Endothelial cell (in vitro differentiated cells): ENCODE data around the gene LSM3. TPM values are rescaled to one million over a fixed set of nuclear protein-coding genes. Genes with fewer than 3 reads are reported as not detected.

ENCODE experiments used
- DNase-seq: peaks from one replicate; pipeline ENCODE4 v3.0.0; 2021; ENCODE audit warnings: low spot score
- H3K27ac Mint-ChIP-seq: one replicate; pipeline ENCODE4 v1.8.0; 2021; ENCODE audit warnings: mixed read lengths, inconsistent platforms; ENCODE audit not compliant: unreplicated experiment
- H3K27me3 Mint-ChIP-seq: one replicate; pipeline ENCODE4 v1.8.0; 2021; ENCODE audit warnings: mild to moderate bottlenecking, moderate library complexity, mixed read lengths, inconsistent platforms; ENCODE audit not compliant: unreplicated experiment
- H3K36me3 Mint-ChIP-seq: one replicate; pipeline ENCODE4 v1.8.0; 2021; ENCODE audit warnings: mild to moderate bottlenecking, low read depth, mixed read lengths, inconsistent platforms; ENCODE audit not compliant: unreplicated experiment
- H3K4me1 Mint-ChIP-seq: one replicate; pipeline ENCODE4 v1.8.0; 2021; ENCODE audit warnings: mild to moderate bottlenecking, mixed read lengths, inconsistent platforms; ENCODE audit not compliant: unreplicated experiment
- H3K4me3 Mint-ChIP-seq: one replicate; pipeline ENCODE4 v1.8.0; 2021; ENCODE audit warnings: mild to moderate bottlenecking, mixed read lengths, inconsistent platforms; ENCODE audit not compliant: unreplicated experiment
- H3K9me3 Mint-ChIP-seq: one replicate; pipeline ENCODE4 v1.8.0; 2021; ENCODE audit warnings: mixed read lengths, inconsistent platforms; ENCODE audit not compliant: unreplicated experiment
- CTCF ChIP-seq: fragments of 200-600 bp; sonication (generic); IDR thresholded peaks from one replicate; pipeline ENCODE4 v1.5.0; 2021; ENCODE audit warnings: antibody characterized with exemption; ENCODE audit not compliant: unreplicated experiment
- total RNA-seq: library from RNA; stranded (reverse); fragmentation: NEBNext Ultra II Directional; extraction: Animal tissue kit (Norgen Biotek cat#: 25700); gene quantifications from one replicate; pipeline ENCODE4 v1.2.1, GENCODE V29; 2021; ENCODE audit not compliant: unreplicated experiment

LSM3 gene
- total RNA-seq, 1 donor from 2014 or later: 14.7 TPM

GRCh38 chr3:14169435-14169834 is 9.2 kb upstream of the LSM3 start:
- H3K27me3 Mint-ChIP-seq: peaks cover 5% of the 10 kb centered on the region

GRCh38 chr3:14169871-14170270 is 8.7 kb upstream of the LSM3 start:
- peaks cover 48% of the 10 kb centered on the region for H3K36me3 Mint-ChIP-seq
- H3K9me3 Mint-ChIP-seq: no peaks in the 10 kb centered on the region
- no peaks in the 10 kb centered on the region for H3K4me1 Mint-ChIP-seq
- H3K4me3 Mint-ChIP-seq: no peak overlapping the region
- DNase-seq: no peak
- TF ChIP-seq CTCF: no peak
- peaks cover 5% of the 10 kb centered on the region for H3K27me3 Mint-ChIP-seq
- no peak overlapping the region for H3K27ac Mint-ChIP-seq

More at GRCh38 chr3:14169435-14169834, 9.2 kb upstream of the LSM3 start:
- H3K4me3 Mint-ChIP-seq: no peak overlapping the region
- H3K4me1 Mint-ChIP-seq: no peaks in the 10 kb centered on the region
- no peak for DNase-seq
- H3K36me3 Mint-ChIP-seq: peaks cover 53% of the 10 kb centered on the region
- TF ChIP-seq CTCF: no peak
- H3K27ac Mint-ChIP-seq: no peak overlapping the region
- no peaks in the 10 kb centered on the region for H3K9me3 Mint-ChIP-seq

GRCh38 chr3:14170531-14171159 is 8.0 kb upstream of the LSM3 start:
- no peak overlapping the region for H3K27ac Mint-ChIP-seq
- H3K9me3 Mint-ChIP-seq: no peaks in the 10 kb centered on the region
- H3K4me1 Mint-ChIP-seq: peaks cover 5% of the 10 kb centered on the region
- H3K36me3 Mint-ChIP-seq: peaks cover 43% of the 10 kb centered on the region
- H3K4me3 Mint-ChIP-seq: no peak overlapping the region
- H3K27me3 Mint-ChIP-seq: peaks cover 5% of the 10 kb centered on the region
- no peak for TF ChIP-seq CTCF
- no peak for DNase-seq

- peaks cover 4% of the 10 kb centered on the region for H3K27me3 Mint-ChIP-seq
- H3K4me3 Mint-ChIP-seq: peak overlapping the region; percentile 48
- DNase-seq: no peak
- peaks cover 27% of the 10 kb centered on the region for H3K36me3 Mint-ChIP-seq
- H3K4me1 Mint-ChIP-seq: peaks cover 19% of the 10 kb centered on the region
- TF ChIP-seq CTCF: no peak
- no peak overlapping the region for H3K27ac Mint-ChIP-seq
- no peaks in the 10 kb centered on the region for H3K9me3 Mint-ChIP-seq
Measured at GRCh38 chr3:14172496-14172895, 6.1 kb upstream of the LSM3 start.

DNA sequence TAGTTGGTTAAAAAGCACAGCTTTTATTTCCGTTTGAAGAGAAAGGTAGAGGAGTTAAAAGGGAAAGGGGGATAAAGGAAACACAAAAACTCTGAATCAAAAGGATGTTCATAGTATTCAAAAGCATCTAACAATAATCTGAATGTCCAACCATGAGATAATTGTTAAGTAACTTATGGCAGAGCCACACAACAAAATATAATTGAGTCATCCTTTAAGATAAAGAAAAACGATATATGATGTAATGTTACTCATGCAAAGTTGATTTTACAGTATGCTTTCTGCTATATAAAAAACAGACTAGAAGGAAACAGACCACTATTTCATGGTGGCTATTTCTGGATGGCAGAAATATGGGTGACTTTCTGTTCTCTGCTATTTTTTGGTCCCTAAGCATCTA is 4.1 kb upstream of the LSM3 start:
- no peak for DNase-seq
- H3K27me3 Mint-ChIP-seq: peaks cover 12% of the 10 kb centered on the region
- TF ChIP-seq CTCF: no peak
- H3K4me1 Mint-ChIP-seq: peaks cover 32% of the 10 kb centered on the region
- peaks cover 23% of the 10 kb centered on the region for H3K36me3 Mint-ChIP-seq
- no peak overlapping the region for H3K4me3 Mint-ChIP-seq
- H3K9me3 Mint-ChIP-seq: no peaks in the 10 kb centered on the region
- H3K27ac Mint-ChIP-seq: peak overlapping the region; percentile 28
